Endothelial cell of umbilical vein (primary cell): ENCODE measurements around the gene ZBTB44. TPM values are rescaled to one million over a fixed set of nuclear protein-coding genes. Genes with fewer than 3 reads are reported as not detected.

Experiments used
- BruUV-seq: library from RNA; stranded (reverse); fragments of 400-500 nt; replicated peaks from 2 replicates; lab custom pipeline; 2021; lab: Mats Ljungman, UMichigan
- CTCF ChIA-PET: fragments of 300-600, 350-600 bp; sonication (Branson Sonifier 250); formaldehyde crosslinking; loops from one replicate; lab custom pipeline; 2021; ENCODE audit warnings: antibody characterized with exemption, inconsistent platforms; lab: Charles Lee
- POLR2A ChIA-PET: fragments of 300-600, 350-600 bp; sonication (Branson Sonifier 250); formaldehyde crosslinking; loops from one replicate; lab custom pipeline; 2021; ENCODE audit warnings: antibody characterized with exemption, inconsistent platforms; lab: Charles Lee
- DNase-seq: peaks from one replicate; pipeline ENCODE4 v3.0.0-alpha.2; 2011; ENCODE audit warnings: low read depth, low spot score
- FAIRE-seq: peaks from 2 replicates; lab custom pipeline; 2011; peaks lifted over from hg19 to GRCh38; lab: Jason Lieb, UNC
- H2AFZ ChIP-seq: 2 replicates; pipeline ENCODE4 v1.6.0; 2012; ENCODE audit warnings: low read depth, low read length, control low read depth, inconsistent platforms
- H3K27ac ChIP-seq: 2 replicates; pipeline ENCODE4 v1.5.1; 2011; ENCODE audit warnings: low read depth, mild to moderate bottlenecking, control low read depth, low read length, moderate library complexity; ENCODE audit not compliant: insufficient read depth
- H3K27me3 ChIP-seq, 2 experiments: 2 replicates each; pipeline versions ENCODE4 v1.6.0 to v1.6.1; 2011; ENCODE audit warnings: low read length in 2 of 2, mixed read lengths in 1 of 2; ENCODE audit not compliant: control insufficient read depth in 2 of 2, insufficient read depth in 2 of 2
- H3K36me3 ChIP-seq, 2 experiments: 2 replicates in 1 of 2; 3 replicates in 1 of 2; pipeline ENCODE4 v1.5.1; 2011; ENCODE audit warnings: low read length in 2 of 2, mild to moderate bottlenecking in 1 of 2, moderate library complexity in 1 of 2; ENCODE audit not compliant: control insufficient read depth in 2 of 2, insufficient read depth in 2 of 2; ENCODE audit errors: extremely low read depth in 1 of 2
- H3K4me1 ChIP-seq: 3 replicates; pipeline ENCODE4 v1.5.1; 2011; ENCODE audit warnings: mild to moderate bottlenecking, low read length; ENCODE audit not compliant: control insufficient read depth, insufficient read depth; ENCODE audit errors: extremely low read depth
- H3K4me2 ChIP-seq: 2 replicates; pipeline ENCODE4 v1.6.1; 2011; ENCODE audit warnings: low read length, control low read depth, mixed read lengths; ENCODE audit not compliant: insufficient read depth
- H3K4me3 ChIP-seq, 3 experiments: fragments of 200-600 bp in 1 of 3; sonication (generic), shearing (Covaris generic) in 1 of 3; replicated peaks in 1 of 3; 2 replicates each; pipeline ENCODE4 v1.5.1; 2011 to 2016; ENCODE audit warnings: control low read depth in 3 of 3, low read length in 3 of 3, mild to moderate bottlenecking in 2 of 3, inconsistent platforms in 1 of 3, low read depth in 1 of 3, moderate library complexity in 1 of 3; ENCODE audit not compliant: insufficient read depth in 1 of 3
- H3K79me2 ChIP-seq: 2 replicates; pipeline ENCODE4 v1.6.0; 2012; ENCODE audit warnings: low read length, inconsistent platforms; ENCODE audit not compliant: control insufficient read depth, insufficient read depth
- H3K9ac ChIP-seq: replicated peaks from 2 replicates; pipeline ENCODE3; 2011; ENCODE audit warnings: low read length, control low read depth; ENCODE audit not compliant: insufficient read depth; ENCODE audit errors: extremely low read depth
- H3K9me1 ChIP-seq: replicated peaks from 3 replicates; pipeline ENCODE4 v1.6.0; 2011; ENCODE audit warnings: mild to moderate bottlenecking, low read length; ENCODE audit not compliant: control insufficient read depth, insufficient read depth; ENCODE audit errors: extremely low read depth
- H3K9me3 ChIP-seq: replicated peaks from 2 replicates; pipeline ENCODE4 v1.5.1; 2012; ENCODE audit warnings: low read length, inconsistent platforms; ENCODE audit not compliant: control insufficient read depth, insufficient read depth
- H4K20me1 ChIP-seq: replicated peaks from 2 replicates; pipeline ENCODE3; 2011; ENCODE audit warnings: mild to moderate bottlenecking, low read length; ENCODE audit not compliant: control insufficient read depth, insufficient read depth; ENCODE audit errors: extremely low read depth
- CTCF ChIP-seq, 2 donors: IDR thresholded peaks; 1 replicate in 1 of 2; 2 replicates in 1 of 2; pipeline ENCODE4 v1.5.1; 2011; ENCODE audit warnings: low read length in 2 of 2, mild to moderate bottlenecking in 2 of 2, moderate library complexity in 2 of 2, control low read depth in 1 of 2, inconsistent platforms in 1 of 2, low read depth in 1 of 2; ENCODE audit not compliant: insufficient read depth in 1 of 2; ENCODE audit errors: extremely low read depth in 1 of 2
- EZH2 ChIP-seq: IDR thresholded peaks from 2 replicates; pipeline ENCODE4 v1.6.1; 2012; ENCODE audit warnings: borderline replicate concordance, low read depth, mild to moderate bottlenecking, moderate library complexity, low read length, inconsistent platforms; ENCODE audit not compliant: severe bottlenecking
- FOS ChIP-seq: IDR thresholded peaks from 2 replicates; pipeline ENCODE4 v1.6.1; 2011; ENCODE audit warnings: mild to moderate bottlenecking, low read length, moderate library complexity, borderline replicate concordance; ENCODE audit not compliant: insufficient read depth
- GATA2 ChIP-seq: IDR thresholded peaks from 2 replicates; pipeline ENCODE4 v1.7.0; 2011; ENCODE audit warnings: low read depth, mild to moderate bottlenecking, moderate library complexity, mixed read lengths, low read length; ENCODE audit not compliant: insufficient read length, insufficient read depth
- JUN ChIP-seq: IDR thresholded peaks from 2 replicates; pipeline ENCODE4 v1.6.1; 2011; ENCODE audit warnings: borderline replicate concordance, low read depth; ENCODE audit not compliant: insufficient read length, insufficient read depth
- MAX ChIP-seq: IDR thresholded peaks from 2 replicates; pipeline ENCODE4 v1.6.1; 2011; ENCODE audit not compliant: insufficient read depth, insufficient read length
- POLR2A ChIP-seq: IDR thresholded peaks from 2 replicates; pipeline ENCODE4 v1.6.1; 2012; ENCODE audit warnings: low read depth, mild to moderate bottlenecking, control low read depth, low read length
- POLR2AphosphoS5 ChIP-seq: IDR thresholded peaks from 2 replicates; pipeline ENCODE4 v1.6.1; 2012; ENCODE audit warnings: low read depth, mild to moderate bottlenecking, control low read depth, low read length, moderate library complexity; ENCODE audit not compliant: insufficient read depth
- dilution Hi-C: fragments of 300-500 bp; cut with MboI; formaldehyde crosslinking; loops from one replicate; pipeline ENCODE4 v1.15.0; 2019; ENCODE audit warnings: low sequenced_read_pairs; ENCODE audit not compliant: extremely low pct_ligation_motif_present
- intact Hi-C: fragments of 100-400 bp; cut with micrococcal nuclease; formaldehyde crosslinking; loops from one replicate; pipeline ENCODE4 v1.10.0; 2022
- polyA plus RNA-seq, 4 experiments: library from polyadenylated mRNA; depleted of rRNA in 3 of 4; stranded (reverse) in 3 of 4; unstranded in 1 of 4; fragments of >200 nt; gene quantifications; 2 replicates each; pipeline versions ENCODE4 v1.2.1 to v1.2.3, GENCODE V29; 2011 to 2012; ENCODE audit warnings: missing spikeins in 1 of 4
- total RNA-seq: library from RNA; stranded (reverse); gene quantifications from 2 replicates; pipeline ENCODE4 v1.2.3, GENCODE V29; 2021

The ZBTB44 gene
- total and polyA plus RNA-seq, 2 donors (not counting 3 experiments of a cell fraction or from before 2014, with no cell fraction given), result 8.7 to 24.4 TPM

- TF ChIP-seq CTCF (IDR thresholded peaks at IDR 0.05; ENCODE audit: extremely low read depth in 1 of 2, insufficient read depth in 1 of 2, low read depth in 1 of 2, low read length in 2 of 2) (no peak), POLR2A (no peak), FOS (no peak), MAX (no peak), POLR2AphosphoS5 (no peak), GATA2 (no peak), JUN (no peak), EZH2 (no peak)
- ChIA-PET CTCF (no interaction called here), POLR2A (no interaction called here)
- H4K20me1 ChIP-seq, result no peaks in the 10 kb centered on the region
- H3K27me3 ChIP-seq, result no peaks in the 10 kb centered on the region
- BruUV-seq, result no TSS peak
- H3K27ac ChIP-seq, result no peak overlapping the region
- no peak for FAIRE-seq
- H3K36me3 ChIP-seq, result peaks cover 0 to 2% of the 10 kb centered on the region in 2 experiments
- H3K79me2 ChIP-seq, result no peaks in the 10 kb centered on the region
- H3K4me1 ChIP-seq, result no peaks in the 10 kb centered on the region
- no peak for DNase-seq
- no peak overlapping the region for H3K4me3 ChIP-seq
- H3K4me2 ChIP-seq, result no peak overlapping the region
- no peak overlapping the region for H2AFZ ChIP-seq
- H3K9me3 ChIP-seq, result no peaks in the 10 kb centered on the region
- no peaks in the 10 kb centered on the region for H3K9me1 ChIP-seq
- no peak overlapping the region for H3K9ac ChIP-seq
- dilution Hi-C loops, result no loop called here
- intact Hi-C loops, result loop anchor here (1.0 kb wide), 1 partner anchor 9 kb away; no protein-coding TSS in a partner anchor
Observed at GRCh38 chr11:130237282-130238006, 77.3 kb downstream of the ZBTB44 start.
